HCT116 (cell line): ENCODE measurements around the gene ITGA7. TPM values are rescaled to one million over a fixed set of nuclear protein-coding genes. Genes with fewer than 3 reads are reported as not detected.

Experiments used
- CBX3 ChIP-seq: IDR thresholded peaks from 2 replicates; pipeline ENCODE4 v1.6.1; 2012; ENCODE audit warnings: low read depth
- EZH2 ChIP-seq: fragments of 200-600 bp; sonication (generic); IDR thresholded peaks from 2 replicates; pipeline ENCODE4 v1.6.1; 2017; ENCODE audit warnings: antibody characterized with exemption, mixed run types
- EZH2phosphoT487 ChIP-seq: fragments of 200-600 bp; IDR thresholded peaks from 2 replicates; pipeline ENCODE4 v1.6.1; 2018; ENCODE audit warnings: antibody characterized with exemption, borderline replicate concordance
- JUND ChIP-seq: IDR thresholded peaks from 2 replicates; pipeline ENCODE4 v1.6.1; 2012
- POLR2AphosphoS5 ChIP-seq: IDR thresholded peaks from 2 replicates; pipeline ENCODE4 v1.6.1; 2011; ENCODE audit warnings: mild to moderate bottlenecking, low read depth, low read length, moderate library complexity
- SRF ChIP-seq: IDR thresholded peaks from 2 replicates; pipeline ENCODE4 v1.6.1; 2012; ENCODE audit warnings: low read depth
- TCF7L2 ChIP-seq: IDR thresholded peaks from 2 replicates; pipeline ENCODE4 v1.7.0; 2011; ENCODE audit warnings: borderline replicate concordance, inconsistent platforms; ENCODE audit not compliant: insufficient read depth, insufficient read length; ENCODE audit errors: extremely low read depth
- YY1 ChIP-seq: IDR thresholded peaks from 2 replicates; pipeline ENCODE4 v1.6.1; 2011; ENCODE audit warnings: low read length, low read depth, moderate library complexity, mild to moderate bottlenecking; ENCODE audit not compliant: insufficient replicate concordance; ENCODE audit errors: extremely low read depth
- ZFX ChIP-seq: fragments of 450-650 bp; IDR thresholded peaks from 2 replicates; pipeline ENCODE4 v1.6.1; 2017
- ZNF274 ChIP-seq: fragments of 200-500 bp; sonication (Bioruptor generic); IDR thresholded peaks from 2 replicates; pipeline ENCODE4 v1.6.1; 2014; ENCODE audit warnings: mild to moderate bottlenecking, low read depth, low read length, inconsistent platforms
- total RNA-seq: library from RNA; stranded (reverse); gene quantifications from one replicate; pipeline ENCODE4 v1.2.1, GENCODE V29; 2021; ENCODE audit not compliant: unreplicated experiment
- TF ChIP-seq, protein P1 (sequence below): IDR thresholded peaks from 2 replicates; pipeline ENCODE4 v1.6.1; 2011; ENCODE audit warnings: mild to moderate bottlenecking, low read length, moderate library complexity; ENCODE audit not compliant: insufficient replicate concordance; ENCODE audit errors: extremely low read depth
- TF ChIP-seq, protein P2 (sequence below): IDR thresholded peaks from 2 replicates; pipeline ENCODE4 v1.6.1; 2012

ITGA7 gene
- total RNA-seq, 1 experiment from 2014 or later: 17.8 TPM

DNA sequence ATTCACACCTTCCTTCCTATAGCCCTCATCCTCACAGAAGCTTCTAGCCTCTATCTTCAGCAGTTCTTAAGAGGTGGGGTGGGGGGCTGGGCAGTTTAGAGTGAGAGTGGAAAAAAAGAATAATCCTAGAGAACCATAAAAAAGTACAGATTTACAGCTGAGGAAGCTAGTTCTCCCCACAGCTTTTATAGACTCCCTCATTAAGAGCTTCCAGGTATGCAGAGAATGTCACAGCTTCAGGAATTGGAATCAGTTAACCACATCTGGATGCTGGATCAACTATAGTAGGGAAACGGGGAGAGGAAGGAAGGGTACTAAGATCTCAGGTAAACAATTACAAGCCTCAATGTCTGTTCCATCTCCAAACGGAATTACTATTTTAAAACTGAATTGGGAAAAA is 47.5 kb upstream of the ITGA7 start (continued):
- TF ChIP-seq, protein P1, sequence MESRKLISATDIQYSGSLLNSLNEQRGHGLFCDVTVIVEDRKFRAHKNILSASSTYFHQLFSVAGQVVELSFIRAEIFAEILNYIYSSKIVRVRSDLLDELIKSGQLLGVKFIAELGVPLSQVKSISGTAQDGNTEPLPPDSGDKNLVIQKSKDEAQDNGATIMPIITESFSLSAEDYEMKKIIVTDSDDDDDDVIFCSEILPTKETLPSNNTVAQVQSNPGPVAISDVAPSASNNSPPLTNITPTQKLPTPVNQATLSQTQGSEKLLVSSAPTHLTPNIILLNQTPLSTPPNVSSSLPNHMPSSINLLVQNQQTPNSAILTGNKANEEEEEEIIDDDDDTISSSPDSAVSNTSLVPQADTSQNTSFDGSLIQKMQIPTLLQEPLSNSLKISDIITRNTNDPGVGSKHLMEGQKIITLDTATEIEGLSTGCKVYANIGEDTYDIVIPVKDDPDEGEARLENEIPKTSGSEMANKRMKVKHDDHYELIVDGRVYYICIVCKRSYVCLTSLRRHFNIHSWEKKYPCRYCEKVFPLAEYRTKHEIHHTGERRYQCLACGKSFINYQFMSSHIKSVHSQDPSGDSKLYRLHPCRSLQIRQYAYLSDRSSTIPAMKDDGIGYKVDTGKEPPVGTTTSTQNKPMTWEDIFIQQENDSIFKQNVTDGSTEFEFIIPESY: no peak
- TF ChIP-seq EZH2 (no peak), CBX3 (no peak), SRF (no peak), POLR2AphosphoS5 (no peak), JUND (no peak), EZH2phosphoT487 (no peak), ZNF274 (no peak), YY1 (no peak), ZFX (no peak), TCF7L2 (no peak)
- TF ChIP-seq, protein P2, sequence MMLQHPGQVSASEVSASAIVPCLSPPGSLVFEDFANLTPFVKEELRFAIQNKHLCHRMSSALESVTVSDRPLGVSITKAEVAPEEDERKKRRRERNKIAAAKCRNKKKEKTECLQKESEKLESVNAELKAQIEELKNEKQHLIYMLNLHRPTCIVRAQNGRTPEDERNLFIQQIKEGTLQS: no peak
